ENCODE measurements around the gene ZFP36L2. TPM values are rescaled to one million over a fixed set of nuclear protein-coding genes. Genes with fewer than 3 reads are reported as not detected.

Gene ZFP36L2
- total and polyA plus RNA-seq, 2 experiments from 2014 or later: 37.9 to 38.4 TPM

DNA sequence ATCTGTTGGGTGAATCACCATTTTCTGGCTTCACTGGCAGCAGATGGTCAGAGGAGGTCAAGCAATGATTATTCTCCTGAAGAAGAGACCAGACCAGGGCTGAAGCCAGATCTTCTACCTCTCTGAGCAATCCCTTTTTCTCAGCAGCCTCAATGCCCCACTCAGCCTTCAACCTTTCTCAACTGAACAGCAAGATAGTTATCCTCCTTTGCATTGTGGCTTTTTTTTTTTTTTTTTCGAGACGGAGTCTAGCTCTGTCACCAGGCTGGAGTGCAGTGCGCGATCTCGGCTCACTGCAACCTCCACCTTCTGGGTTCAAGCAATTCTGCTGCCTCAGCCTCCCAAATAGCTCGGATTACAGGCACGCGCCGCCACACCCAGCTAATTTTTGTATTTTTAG, 50.5 kb downstream of the ZFP36L2 start:
- ATAC-seq (no peak), DNase-seq (ENCODE audit: low spot score) (no peak)
- Histone ChIP-seq H3F3A (replicated peaks; ENCODE audit: low read depth) (peaks cover 6% of the 10 kb centered on the region; the same call in 1 of the 2 replicates), H3K79me2 (replicated peaks; ENCODE audit: insufficient read depth) (no peaks in the 10 kb centered on the region), H3K4me2 (no peak overlapping the region), H4K20me1 (replicated peaks; ENCODE audit: insufficient read depth) (no peaks in the 10 kb centered on the region), H3K27ac (ENCODE audit: low read depth) (no peak overlapping the region), H2AFZ (no peak overlapping the region), H3K36me3 (ENCODE audit: insufficient read depth) (0 out of 2 replicates have a peak, but pooled peaks cover 11% of the 10 kb centered on the region), H3K4me3 (no peak overlapping the region), H3K27me3 (ENCODE audit: insufficient read depth) (no peaks in the 10 kb centered on the region), H3K9me2 (ENCODE audit: insufficient read depth) (0 out of 2 replicates have a peak, but pooled peaks cover 5% of the 10 kb centered on the region), H3K4me1 (ENCODE audit: insufficient read depth) (peaks cover 27% of the 10 kb centered on the region)
- Mint-ChIP-seq H3K9me3 (peaks cover 33% of the 10 kb centered on the region; the same call in 2 of the 3 replicates), H3K27ac (no peak overlapping the region), H3K27me3 (ENCODE audit: insufficient read depth, low read depth, poor library complexity) (peaks cover 15% of the 10 kb centered on the region), H3K4me3 (no peak overlapping the region), H3K4me1 (peaks cover 42% of the 10 kb centered on the region), H3K36me3 (ENCODE audit: low read depth) (peaks cover 16% of the 10 kb centered on the region)
- TF ChIP-seq NANOG (IDR thresholded peaks at IDR 0.05; ENCODE audit: borderline replicate concordance) (no peak), POLR2AphosphoS5 (IDR thresholded peaks at IDR 0.05; ENCODE audit: low read depth) (no peak), ZNF114 (CRISPR knock-in tag; IDR thresholded peaks at IDR 0.05) (no peak), STAT1 (IDR thresholded peaks at IDR 0.05; ENCODE audit: unreplicated experiment) (no peak)
- TF ChIP-seq, protein P1, sequence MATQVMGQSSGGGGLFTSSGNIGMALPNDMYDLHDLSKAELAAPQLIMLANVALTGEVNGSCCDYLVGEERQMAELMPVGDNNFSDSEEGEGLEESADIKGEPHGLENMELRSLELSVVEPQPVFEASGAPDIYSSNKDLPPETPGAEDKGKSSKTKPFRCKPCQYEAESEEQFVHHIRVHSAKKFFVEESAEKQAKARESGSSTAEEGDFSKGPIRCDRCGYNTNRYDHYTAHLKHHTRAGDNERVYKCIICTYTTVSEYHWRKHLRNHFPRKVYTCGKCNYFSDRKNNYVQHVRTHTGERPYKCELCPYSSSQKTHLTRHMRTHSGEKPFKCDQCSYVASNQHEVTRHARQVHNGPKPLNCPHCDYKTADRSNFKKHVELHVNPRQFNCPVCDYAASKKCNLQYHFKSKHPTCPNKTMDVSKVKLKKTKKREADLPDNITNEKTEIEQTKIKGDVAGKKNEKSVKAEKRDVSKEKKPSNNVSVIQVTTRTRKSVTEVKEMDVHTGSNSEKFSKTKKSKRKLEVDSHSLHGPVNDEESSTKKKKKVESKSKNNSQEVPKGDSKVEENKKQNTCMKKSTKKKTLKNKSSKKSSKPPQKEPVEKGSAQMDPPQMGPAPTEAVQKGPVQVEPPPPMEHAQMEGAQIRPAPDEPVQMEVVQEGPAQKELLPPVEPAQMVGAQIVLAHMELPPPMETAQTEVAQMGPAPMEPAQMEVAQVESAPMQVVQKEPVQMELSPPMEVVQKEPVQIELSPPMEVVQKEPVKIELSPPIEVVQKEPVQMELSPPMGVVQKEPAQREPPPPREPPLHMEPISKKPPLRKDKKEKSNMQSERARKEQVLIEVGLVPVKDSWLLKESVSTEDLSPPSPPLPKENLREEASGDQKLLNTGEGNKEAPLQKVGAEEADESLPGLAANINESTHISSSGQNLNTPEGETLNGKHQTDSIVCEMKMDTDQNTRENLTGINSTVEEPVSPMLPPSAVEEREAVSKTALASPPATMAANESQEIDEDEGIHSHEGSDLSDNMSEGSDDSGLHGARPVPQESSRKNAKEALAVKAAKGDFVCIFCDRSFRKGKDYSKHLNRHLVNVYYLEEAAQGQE (IDR thresholded peaks at IDR 0.05; ENCODE audit: unreplicated experiment): no peak
- TF ChIP-seq, protein P2, sequence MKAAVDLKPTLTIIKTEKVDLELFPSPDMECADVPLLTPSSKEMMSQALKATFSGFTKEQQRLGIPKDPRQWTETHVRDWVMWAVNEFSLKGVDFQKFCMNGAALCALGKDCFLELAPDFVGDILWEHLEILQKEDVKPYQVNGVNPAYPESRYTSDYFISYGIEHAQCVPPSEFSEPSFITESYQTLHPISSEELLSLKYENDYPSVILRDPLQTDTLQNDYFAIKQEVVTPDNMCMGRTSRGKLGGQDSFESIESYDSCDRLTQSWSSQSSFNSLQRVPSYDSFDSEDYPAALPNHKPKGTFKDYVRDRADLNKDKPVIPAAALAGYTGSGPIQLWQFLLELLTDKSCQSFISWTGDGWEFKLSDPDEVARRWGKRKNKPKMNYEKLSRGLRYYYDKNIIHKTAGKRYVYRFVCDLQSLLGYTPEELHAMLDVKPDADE (IDR thresholded peaks at IDR 0.05): no peak

DNA sequence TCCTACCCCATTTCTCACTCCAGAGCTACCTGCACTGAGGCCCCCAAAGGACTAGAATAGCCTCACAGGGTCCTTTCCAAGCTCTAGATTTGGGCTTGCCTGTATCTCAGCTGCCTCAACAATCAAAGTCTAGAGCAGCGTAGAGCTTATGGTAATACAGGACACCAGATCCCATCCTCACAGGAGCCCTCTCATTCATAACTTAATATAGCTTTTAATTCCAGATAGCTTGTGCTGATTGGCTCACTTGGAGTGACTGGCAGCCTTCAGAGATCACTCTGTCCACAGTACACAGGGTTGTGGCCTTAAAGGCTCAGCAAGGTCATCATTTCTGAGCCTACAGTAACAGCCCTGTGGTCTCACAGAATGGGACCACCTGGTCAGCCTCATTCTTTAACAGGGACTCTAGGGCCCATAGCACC, 51.4 kb downstream of the ZFP36L2 start:
- TF ChIP-seq EZH2phosphoT487 (IDR thresholded peaks at IDR 0.05; ENCODE audit: unreplicated experiment) (no peak), NANOG (IDR thresholded peaks at IDR 0.05; ENCODE audit: borderline replicate concordance) (no peak)
- 0 out of 2 replicates have a peak, but pooled peaks cover 5% of the 10 kb centered on the region for H3K9me2 ChIP-seq (ENCODE audit: insufficient read depth)
- no peaks in the 10 kb centered on the region for H4K20me1 ChIP-seq (replicated peaks; ENCODE audit: insufficient read depth)
- peaks cover 18% of the 10 kb centered on the region for H3K4me1 ChIP-seq (ENCODE audit: insufficient read depth)
- H3K4me2 ChIP-seq: no peak overlapping the region
- Mint-ChIP-seq H3K27ac (no peak overlapping the region), H3K27me3 (ENCODE audit: insufficient read depth, low read depth, poor library complexity) (peaks cover 15% of the 10 kb centered on the region), H3K4me1 (peaks cover 36% of the 10 kb centered on the region), H3K36me3 (ENCODE audit: low read depth) (peaks cover 16% of the 10 kb centered on the region), H3K4me3 (no peak overlapping the region), H3K9me3 (peaks cover 33% of the 10 kb centered on the region; the same call in 2 of the 3 replicates)
- no peaks in the 10 kb centered on the region for H3K27me3 ChIP-seq (ENCODE audit: insufficient read depth)
- H2AFZ ChIP-seq: no peak overlapping the region
- no peaks in the 10 kb centered on the region for H3F3A ChIP-seq (replicated peaks; ENCODE audit: low read depth)
- no peaks in the 10 kb centered on the region for H3K79me2 ChIP-seq (replicated peaks; ENCODE audit: insufficient read depth)
- DNase-seq (ENCODE audit: low spot score): peak; percentile 44
- H3K4me3 ChIP-seq: no peak overlapping the region
- no peak for ATAC-seq
- H3K36me3 ChIP-seq (ENCODE audit: insufficient read depth): 0 out of 2 replicates have a peak, but pooled peaks cover 11% of the 10 kb centered on the region
- H3K27ac ChIP-seq (ENCODE audit: low read depth): no peak overlapping the region

Measured in GM23338 (cell line).